ENCODE results near the gene CMTM7.

The CMTM7 gene

GRCh38 chr3:32414522-32415202 is 23.0 kb downstream of the CMTM7 start:
- DNase-seq, result peak; percentile 37 to 44

- no peak for DNase-seq
Measured at GRCh38 chr3:32419742-32420125, 28.1 kb downstream of the CMTM7 start.

DNA sequence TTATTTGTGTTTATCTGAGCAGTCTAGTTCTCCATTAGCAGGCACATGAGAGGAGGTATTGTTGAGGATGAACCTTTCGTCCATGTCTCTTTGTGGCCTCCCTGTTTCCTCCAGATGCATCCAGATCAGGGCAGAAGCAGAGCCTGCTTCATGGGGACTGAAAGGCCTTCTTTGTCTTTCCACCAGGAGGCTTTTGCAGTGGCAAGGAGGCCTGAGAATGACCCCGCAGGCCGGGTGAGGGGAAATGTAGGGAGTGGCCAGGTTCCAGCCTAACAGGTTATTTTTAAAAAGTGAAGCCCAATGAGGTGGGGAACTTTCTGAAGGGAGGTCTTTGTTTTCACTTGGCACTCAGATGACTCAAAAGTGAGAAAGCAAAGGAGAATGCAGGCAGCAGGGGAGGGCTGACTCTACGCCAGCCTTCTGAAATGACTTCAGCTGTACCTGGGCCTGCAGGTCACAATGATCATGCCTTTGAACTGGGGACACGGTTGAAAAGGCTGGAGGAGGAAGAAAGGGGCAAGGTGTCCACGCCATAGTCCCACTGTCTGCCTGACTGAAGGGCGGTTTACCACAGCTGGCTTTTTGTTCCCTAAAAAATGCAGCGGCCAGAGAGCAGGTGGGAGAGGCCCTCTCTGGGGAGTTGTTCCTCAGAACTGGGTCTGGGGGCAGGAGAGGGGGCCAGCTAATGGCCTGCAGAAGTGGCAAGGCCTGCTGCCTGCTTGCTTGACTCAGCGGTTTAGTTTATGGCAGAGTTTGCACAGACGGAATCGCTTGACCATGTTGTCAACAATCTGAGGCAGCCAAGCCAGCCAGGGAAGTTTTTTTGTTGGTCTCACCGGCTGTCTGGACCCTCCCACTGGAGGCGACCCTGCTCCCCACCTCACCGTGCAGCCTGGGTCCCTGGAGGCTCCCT is 28.7 kb downstream of the CMTM7 start:
- no peak for DNase-seq

DNA sequence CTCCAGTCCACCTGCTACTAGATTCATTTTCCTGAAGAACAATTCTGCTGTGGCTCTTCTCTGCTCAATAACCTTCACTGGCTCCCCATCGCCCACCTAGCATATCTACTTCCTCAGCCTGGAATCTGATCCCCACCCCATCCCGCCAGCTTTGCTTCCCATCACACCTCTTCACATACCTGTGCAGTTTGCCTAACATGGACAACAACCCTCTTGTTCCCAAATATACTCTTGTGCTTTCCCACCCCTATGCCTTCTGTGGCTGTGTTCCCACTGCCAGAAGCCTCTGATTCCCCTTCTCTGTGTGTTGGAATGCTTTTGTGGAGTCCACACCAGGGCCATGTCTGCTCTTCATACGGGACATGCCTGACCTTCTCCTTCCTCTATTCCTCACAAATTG is 29.5 kb downstream of the CMTM7 start:
- DNase-seq, result no peak

DNA sequence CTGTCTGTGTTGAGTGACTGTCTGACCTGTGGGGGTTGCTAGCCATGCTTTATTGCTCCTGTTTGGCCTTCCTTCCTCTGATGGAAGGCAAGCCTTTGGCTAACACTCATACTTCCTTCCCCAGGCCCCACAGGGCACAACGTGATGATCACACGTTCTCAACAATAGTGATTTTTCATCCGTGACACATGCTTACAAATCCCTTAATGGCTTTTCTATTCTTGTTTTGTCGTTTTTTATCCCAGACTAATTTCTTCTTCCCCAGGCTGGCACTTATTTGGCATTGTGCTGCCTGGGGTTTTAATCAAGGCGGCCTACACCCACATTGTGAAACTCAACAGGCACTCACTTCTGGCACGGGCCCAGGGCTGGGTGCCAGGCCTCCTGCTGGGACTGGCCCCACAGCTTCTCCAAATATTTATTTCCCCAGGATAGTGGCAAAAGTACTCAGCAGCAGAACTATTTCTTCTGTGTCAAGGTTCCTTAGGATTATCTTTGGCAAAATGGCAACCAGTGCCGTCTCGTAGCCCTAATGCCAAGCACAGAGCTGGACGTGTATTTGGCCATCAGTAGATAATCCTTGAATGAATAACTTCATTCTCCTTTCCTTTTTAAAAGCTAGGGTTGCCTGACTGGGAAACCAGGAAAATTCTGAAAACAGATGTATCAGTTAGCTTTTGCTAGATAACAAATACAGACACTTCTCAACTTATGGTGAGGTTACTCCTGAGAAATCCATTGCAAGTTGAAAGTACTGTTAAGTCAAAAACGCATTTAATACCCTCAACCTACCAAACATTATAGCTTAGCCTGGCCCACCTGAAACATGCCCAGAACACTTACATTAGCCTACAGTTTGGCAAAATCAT is 30.6 kb downstream of the CMTM7 start:
- no peak for DNase-seq

GRCh38 chr3:32422943-32423342 is 31.3 kb downstream of the CMTM7 start:
- no peak for DNase-seq

DNA sequence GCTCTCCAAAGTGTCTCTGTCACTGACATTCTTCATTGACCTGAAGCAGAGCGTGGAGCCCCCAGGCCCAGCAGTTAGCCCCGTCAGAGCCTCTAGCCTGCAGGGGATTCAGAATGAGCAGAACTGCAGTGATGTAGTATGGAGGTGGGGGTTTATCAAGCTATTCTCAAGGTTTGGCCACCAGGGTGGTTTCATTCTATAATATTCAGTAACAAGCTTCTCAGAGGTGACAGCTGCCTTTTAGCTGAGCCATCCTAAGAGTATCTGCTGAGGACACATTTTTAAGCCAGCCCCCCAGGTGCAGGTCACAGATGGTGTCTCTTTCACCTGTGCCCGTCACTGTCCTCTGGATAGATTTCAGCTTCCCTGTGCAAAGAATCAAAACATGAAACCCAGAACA is 31.9 kb downstream of the CMTM7 start:
- DNase-seq, result no peak

- no peak for DNase-seq
Measured at GRCh38 chr3:32423956-32424557, 32.4 kb downstream of the CMTM7 start.

- no peak for DNase-seq
Measured at GRCh38 chr3:32424581-32425250, 33.1 kb downstream of the CMTM7 start.

DNA sequence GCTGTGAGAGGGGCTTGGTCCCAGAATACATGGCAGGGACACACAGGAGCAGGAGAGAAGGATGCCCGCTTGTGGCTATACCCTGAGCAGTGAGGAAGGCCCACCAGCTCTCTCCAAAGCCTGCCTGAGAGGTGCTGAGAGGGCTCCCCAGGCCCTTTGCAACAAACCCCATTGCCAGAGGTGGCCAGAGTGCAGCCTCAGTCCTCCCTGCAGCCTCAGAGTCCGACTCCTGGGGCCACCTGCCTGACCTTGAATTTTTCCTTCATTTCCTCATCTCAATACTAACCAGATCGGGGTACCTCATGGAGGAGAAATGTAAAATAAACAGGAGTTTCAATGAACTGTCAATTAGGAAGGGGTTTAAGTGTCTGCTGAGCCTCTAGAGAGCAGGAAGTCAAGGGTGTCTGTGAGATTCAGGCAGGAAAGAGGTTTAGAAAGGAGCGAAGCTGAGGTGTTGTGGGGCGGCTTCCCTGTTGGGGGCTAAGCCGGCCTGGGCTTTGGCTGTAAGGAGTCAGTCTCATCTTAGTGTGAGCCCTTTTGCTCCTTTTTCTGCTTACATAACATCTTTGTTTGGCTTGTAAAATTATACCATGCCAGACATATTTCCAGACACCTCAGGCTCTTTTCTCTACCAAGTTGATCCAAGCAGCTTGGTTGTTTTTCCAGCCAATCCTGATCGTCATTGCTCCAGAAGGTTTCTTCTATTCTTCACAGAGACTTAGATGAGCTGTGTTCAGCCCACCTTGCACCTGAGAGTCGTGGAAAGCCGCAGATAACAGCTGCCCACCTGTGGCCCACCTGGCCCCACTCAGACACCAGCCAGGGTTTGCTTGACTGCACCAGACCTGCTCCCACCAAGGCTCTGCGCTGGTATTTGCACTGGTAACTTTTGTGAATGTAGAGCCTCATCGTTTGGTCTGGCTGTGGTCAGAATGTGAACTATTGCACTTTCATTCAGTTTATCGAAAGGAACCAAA is 36.7 kb downstream of the CMTM7 start:
- DNase-seq, result no peak

DNA sequence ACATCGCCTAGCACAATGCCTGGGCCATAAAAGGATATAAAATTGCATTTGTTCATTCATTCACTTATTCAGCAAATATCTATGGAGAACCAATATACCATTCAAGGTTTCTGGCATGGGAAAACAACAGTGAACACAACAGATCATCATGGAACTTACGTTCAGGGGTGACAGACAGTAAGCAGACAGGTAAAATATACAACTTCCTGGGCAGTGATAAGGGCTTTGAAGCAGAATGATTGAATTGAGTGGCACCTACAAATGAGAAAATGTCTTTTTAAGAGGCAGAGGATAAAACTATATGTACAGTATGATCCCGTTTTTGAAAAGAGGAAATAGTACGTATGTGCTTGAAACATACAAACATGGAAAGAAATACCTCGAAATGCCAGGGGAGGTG is 39.2 kb downstream of the CMTM7 start:
- DNase-seq, result no peak

GRCh38 chr3:32431481-32431880 is 39.8 kb downstream of the CMTM7 start:
- DNase-seq, result no peak

GRCh38 chr3:32432045-32432710 is 40.5 kb downstream of the CMTM7 start:
- no peak for DNase-seq

GRCh38 chr3:32432711-32433530 is 41.3 kb downstream of the CMTM7 start:
- peak in 1 of 2 donors; percentile 37 for DNase-seq

DNA sequence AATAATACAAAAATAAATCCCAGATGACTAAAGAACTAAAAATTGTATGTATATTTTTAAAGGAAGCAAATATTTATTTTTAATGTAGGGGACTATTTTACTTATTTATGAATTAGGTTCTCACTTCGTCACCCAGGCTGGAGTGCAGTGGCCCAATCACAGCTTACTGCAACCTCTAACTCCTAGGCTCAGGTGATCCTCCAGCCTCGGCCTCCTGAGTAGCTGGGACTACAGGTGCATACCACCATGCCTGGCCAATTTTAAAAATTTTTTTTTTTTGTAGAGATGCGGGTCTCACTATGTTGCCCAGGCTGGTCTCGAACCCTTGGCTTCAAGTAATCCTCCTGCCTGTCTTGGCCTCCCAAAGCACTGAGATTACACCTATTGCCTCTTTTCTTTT is 42.6 kb downstream of the CMTM7 start:
- DNase-seq, result no peak

- no peak for DNase-seq
Measured at GRCh38 chr3:32435911-32436815, 44.5 kb downstream of the CMTM7 start.

- no peak for DNase-seq
Measured at GRCh38 chr3:32436816-32437189, 45.1 kb downstream of the CMTM7 start.

GRCh38 chr3:32437896-32438295 is 46.2 kb downstream of the CMTM7 start:
- DNase-seq, result no peak

All from activated CD4-positive, alpha-beta T cell treated with anti-CD3 and anti-CD28 coated beads for 4 hours (primary cell).